Ramos (cell line): ENCODE data around the gene STIM1.
"Not testable (repeated sequence)": the region's sequence is repeated elsewhere in the genome, so short reads cannot be mapped to it uniquely, and the experiment has no call there.

ENCODE experiments used
- in situ Hi-C: fragments of 300-500 bp; cut with MboI; formaldehyde crosslinking; loops from one replicate; pipeline ENCODE4 v1.14.3; 2022; ENCODE audit warnings: low sequenced_read_pairs; ENCODE audit not compliant: unreplicated experiment

The STIM1 gene

GRCh38 chr11:3995949-3996554, 140.6 kb downstream of the STIM1 start:
- in situ Hi-C loops = no loop called here

GRCh38 chr11:3996651-3997050, 141.2 kb downstream of the STIM1 start:
- in situ Hi-C loops = no loop called here

GRCh38 chr11:4004753-4005152, 149.3 kb downstream of the STIM1 start:
- in situ Hi-C loops = not testable (repeated sequence)

DNA sequence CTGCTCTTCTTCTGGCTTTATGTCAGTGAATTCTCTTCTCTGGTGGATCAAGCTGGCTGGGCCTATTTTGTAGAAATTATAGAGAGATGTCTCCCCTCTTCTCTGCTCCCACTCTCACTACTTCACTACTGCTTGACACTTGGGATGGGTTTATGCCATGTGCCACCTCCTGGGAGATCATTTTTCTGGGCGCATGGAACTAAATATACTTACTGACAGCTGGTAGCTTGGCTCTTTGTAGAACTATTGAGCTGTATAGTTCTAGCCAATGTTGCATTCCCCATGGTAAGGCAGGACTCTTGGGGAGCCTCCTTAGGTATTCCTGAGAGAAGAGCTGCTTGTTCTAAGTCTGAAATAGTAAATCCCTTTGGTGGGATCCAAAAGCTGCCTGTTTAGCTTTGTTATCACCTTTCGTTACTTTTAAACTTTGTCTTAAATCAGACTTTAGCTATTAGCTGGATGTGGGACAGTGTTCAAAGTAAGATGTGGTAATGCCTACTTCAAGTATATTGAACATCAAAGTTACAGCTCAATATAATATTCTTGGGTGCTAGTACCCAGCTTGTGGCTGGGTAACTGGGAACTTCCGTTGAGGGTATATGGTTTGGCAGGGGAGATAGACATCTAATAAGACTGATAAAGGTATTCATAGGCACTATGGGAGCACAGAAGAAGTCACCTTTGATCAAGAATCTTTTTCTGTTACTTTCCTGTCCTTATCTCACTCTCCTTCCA, 151.6 kb downstream of the STIM1 start:
- in situ Hi-C loops = no loop called here

- in situ Hi-C loops = no loop called here
Observed at GRCh38 chr11:4008116-4008515, 152.7 kb downstream of the STIM1 start.

GRCh38 chr11:4016602-4017001, 161.1 kb downstream of the STIM1 start:
- in situ Hi-C loops = not testable (repeated sequence)

- in situ Hi-C loops = no loop called here
Observed at GRCh38 chr11:4017129-4017528, 161.7 kb downstream of the STIM1 start.

DNA sequence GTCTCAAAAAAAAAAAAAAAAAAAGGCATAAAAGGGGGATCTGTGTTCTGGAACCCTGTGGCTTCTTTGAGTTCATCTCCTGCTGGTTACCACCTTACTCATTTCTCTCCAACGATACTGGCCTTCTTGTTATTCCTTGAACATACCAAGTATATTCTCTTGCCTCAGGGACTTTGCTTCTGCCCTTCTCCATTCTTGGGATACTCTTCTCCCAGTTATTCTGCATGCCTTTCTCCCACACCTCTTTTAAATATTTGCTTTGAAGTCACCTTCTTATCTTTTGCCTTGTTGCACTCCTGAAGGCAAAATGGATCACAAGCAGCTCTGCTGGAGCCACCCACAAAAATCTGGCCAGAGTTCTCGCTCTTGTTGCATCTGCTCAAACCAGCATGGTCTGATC, 163.2 kb downstream of the STIM1 start:
- in situ Hi-C loops = no loop called here

DNA sequence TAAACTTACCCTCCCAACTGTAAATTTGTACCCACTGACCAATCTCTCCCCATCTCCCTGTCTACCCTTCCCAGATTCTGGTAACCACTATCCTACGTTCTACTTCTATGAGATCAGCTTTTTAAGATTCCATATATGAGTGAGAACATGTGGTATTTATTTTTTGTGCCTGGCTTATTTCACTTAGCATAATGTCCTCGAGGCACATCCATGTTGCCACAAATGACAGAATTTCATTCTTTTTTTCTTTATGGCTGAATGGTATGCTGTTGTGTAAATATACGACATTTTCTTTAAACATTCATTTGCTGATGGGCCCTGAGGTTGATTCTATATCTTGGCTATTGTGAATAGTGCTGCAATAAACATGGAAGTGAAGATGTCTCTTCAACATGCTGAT, 164.4 kb downstream of the STIM1 start:
- in situ Hi-C loops = no loop called here

DNA sequence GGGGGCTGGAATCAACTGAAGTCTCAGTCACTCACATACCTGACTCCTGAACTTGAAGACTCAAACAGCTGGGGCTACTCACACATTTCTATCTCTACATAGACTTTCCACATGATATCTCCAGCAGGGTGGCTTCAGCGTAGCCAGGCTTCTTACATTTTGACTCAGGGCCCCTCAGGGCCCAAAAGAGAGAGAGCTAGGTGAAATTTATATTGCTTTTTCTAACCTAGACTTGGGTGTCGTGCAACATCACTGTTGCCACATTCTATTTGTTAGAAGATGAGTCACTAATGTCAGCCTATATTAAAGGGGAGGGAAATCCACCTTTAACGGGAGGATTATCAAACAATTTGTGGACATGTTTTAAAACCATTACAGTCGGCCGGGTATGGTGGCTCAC, 167.2 kb downstream of the STIM1 start:
- in situ Hi-C loops = no loop called here

GRCh38 chr11:4025248-4025966, 169.9 kb downstream of the STIM1 start:
- in situ Hi-C loops = no loop called here

DNA sequence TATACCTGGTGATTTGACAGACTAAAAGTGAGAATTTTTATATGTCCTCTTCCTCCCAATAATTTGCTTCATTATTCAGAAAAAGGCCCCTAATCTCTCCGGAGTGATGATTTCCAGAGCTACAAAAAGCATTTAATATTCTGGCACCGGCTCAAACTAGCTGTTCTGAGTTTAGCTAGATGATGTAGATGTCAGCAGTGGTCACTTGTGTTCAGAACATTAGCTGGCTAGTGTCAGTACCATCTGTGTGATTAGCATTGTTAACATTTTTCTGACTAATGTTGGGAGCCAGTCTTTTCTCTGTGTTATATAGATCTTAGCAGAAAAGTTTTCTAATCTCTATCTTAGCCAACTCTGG, 170.5 kb downstream of the STIM1 start:
- in situ Hi-C loops = no loop called here

DNA sequence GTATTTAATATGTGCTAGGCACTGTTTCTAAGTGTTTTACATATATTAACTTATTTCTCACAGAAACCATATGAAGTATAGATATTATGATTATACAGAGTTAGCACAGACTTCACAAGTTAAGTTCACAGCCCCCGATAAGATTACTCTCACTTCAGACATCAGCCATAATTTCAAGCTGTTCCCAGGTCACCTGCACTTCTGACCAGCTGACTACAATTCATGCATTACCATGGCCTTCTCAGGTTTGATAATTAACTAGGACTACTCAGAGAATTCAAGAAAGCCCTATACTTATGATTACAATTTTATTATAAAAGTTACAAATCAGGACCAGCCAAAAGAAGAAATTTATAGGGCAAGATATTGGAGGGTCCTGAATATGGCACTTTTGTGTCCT, 170.9 kb downstream of the STIM1 start:
- in situ Hi-C loops = no loop called here

DNA sequence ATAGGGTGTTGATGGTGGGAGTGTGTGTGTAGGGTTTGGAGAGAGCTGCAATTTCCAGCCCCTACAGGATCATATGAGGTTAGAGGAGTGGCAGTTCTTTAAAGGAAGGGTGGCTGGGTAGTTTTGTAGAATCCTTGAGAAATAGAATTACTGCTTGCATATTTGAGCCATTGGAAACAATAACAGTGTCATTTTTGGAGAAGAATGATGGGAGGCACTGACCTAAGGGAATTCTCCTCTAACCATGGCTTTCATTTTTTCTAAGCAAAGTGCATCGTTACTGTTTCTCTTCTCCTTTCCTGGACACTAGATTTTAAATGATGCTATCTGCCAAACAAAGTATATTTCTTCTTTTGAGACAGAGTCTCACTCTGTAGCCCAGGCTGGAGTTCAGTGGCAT, 172.3 kb downstream of the STIM1 start:
- in situ Hi-C loops = no loop called here

- in situ Hi-C loops = no loop called here
Observed at GRCh38 chr11:4030197-4030596, 174.7 kb downstream of the STIM1 start.

- in situ Hi-C loops = no loop called here
Observed at GRCh38 chr11:4032097-4032496, 176.6 kb downstream of the STIM1 start.

- in situ Hi-C loops = no loop called here
Observed at GRCh38 chr11:4035985-4036384, 180.5 kb downstream of the STIM1 start.

DNA sequence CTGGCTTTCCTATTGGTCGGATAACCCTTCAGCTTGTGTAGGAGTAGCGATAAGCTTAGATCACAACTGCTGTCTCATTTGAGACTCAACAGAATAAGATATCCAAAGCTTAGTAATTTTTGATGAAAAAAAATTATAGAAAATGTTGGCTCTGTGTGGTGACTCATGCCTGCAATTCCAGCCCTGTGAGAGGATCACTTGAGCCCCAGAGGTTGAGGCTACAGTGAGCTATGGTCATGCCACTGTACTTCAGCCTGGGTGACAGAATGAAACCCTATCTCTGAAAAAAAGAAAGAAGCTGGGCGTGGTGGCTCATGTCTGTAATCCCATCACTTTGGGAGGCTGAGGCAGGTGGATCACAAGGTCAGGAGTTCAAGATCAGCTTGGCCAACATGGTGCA, 183.5 kb downstream of the STIM1 start:
- in situ Hi-C loops = no loop called here

- in situ Hi-C loops = no loop called here
Observed at GRCh38 chr11:4040461-4040860, 185.0 kb downstream of the STIM1 start.

DNA sequence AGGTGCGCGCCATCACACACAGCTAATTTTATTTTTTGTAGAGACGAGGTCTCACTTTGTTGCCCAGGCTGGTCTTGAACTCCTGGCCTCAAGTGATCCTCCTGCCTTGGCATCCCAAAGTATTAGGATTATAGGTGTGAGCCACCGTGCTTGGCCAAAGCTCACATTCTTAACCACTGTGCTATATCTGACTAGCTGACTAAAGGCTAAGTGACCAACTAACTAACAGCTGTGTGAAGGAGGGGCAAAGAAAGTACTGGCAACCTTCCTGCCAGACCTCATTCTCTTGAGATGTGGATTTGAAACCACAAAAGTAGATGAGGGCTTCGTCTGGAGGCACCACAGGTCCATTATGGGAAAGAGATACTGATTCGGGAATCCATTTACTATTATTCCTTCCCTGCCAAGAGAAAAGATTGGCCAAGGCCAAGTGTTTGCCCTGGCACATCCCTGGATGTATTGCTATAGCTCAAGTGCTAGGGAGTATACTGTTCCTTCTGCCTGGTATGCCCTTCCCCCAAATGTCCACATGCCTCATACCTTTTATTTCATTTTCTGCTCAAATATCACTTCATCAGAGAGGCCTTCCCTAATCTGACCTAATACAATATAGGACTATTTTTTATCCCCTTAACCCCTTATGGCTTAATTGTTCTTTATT, 186.4 kb downstream of the STIM1 start:
- in situ Hi-C loops = no loop called here

GRCh38 chr11:4044976-4045646, 189.6 kb downstream of the STIM1 start:
- in situ Hi-C loops = no loop called here
